ENCODE results near the gene UBE2L5. TPM values are rescaled to one million over a fixed set of nuclear protein-coding genes. Genes with fewer than 3 reads are reported as not detected.

The UBE2L5 gene
- total and polyA plus RNA-seq, 2 of the 8 experiments (the other 6 are each of a cell fraction or from before 2014, with no cell fraction given): not detected

GRCh38 chr13:30382836-30383525 is 39.3 kb upstream of the UBE2L5 start:
- no peaks in the 10 kb centered on the region for H3K79me2 ChIP-seq (ENCODE audit: control insufficient read depth in 1 of 2, insufficient read depth in 2 of 2, low read length in 2 of 2)
- no peak overlapping the region for H3K27ac ChIP-seq (ENCODE audit: low read depth, low read length)
- no peak overlapping the region for H2BK12ac ChIP-seq (ENCODE audit: low read depth, low read length)
- POLR2A ChIA-PET (ENCODE audit: partially characterized antibody): interaction anchor here (1.2 kb wide), 1 partner anchor 11 kb away, joined by 3 read pairs; no protein-coding TSS in a partner anchor
- H3K23me2 ChIP-seq (ENCODE audit: low read depth, low read length): no peaks in the 10 kb centered on the region
- no peak overlapping the region for H3K4me3 ChIP-seq (ENCODE audit: extremely low read depth in 1 of 4, insufficient read depth in 2 of 4, low read depth in 3 of 4, low read length in 4 of 4)
- CTCF ChIA-PET (ENCODE audit: partially characterized antibody): interaction anchor here (0.7 kb wide), 1 partner anchor 18 kb away, joined by 3 read pairs; no protein-coding TSS in a partner anchor
- no peak for FAIRE-seq
- H4K91ac ChIP-seq (replicated peaks; ENCODE audit: insufficient read length, low read length): no peak overlapping the region
- H4K20me1 ChIP-seq (replicated peaks in 1 of 2; ENCODE audit: control insufficient read depth in 1 of 2, insufficient read depth in 2 of 2, low read length in 2 of 2): no peaks in the 10 kb centered on the region
- no peak overlapping the region for H2BK5ac ChIP-seq (ENCODE audit: low read depth, low read length)
- no peaks in the 10 kb centered on the region for H3K79me1 ChIP-seq (ENCODE audit: low read depth, low read length)
- no peak overlapping the region for H3K4ac ChIP-seq (replicated peaks; ENCODE audit: insufficient read length, low read depth, low read length)
- no peak overlapping the region for H3K9ac ChIP-seq (replicated peaks in 1 of 4; ENCODE audit: extremely low read depth in 1 of 4, low read depth in 3 of 4, low read length in 3 of 4)
- no peaks in the 10 kb centered on the region for H3K36me3 ChIP-seq (ENCODE audit: control insufficient read depth in 2 of 4, insufficient read depth in 4 of 4, low read length in 3 of 4)
- no peak overlapping the region for H3K23ac ChIP-seq (ENCODE audit: insufficient read length)
- no peak overlapping the region for H3K4me2 ChIP-seq (ENCODE audit: insufficient read depth in 1 of 2, low read depth in 2 of 2, low read length in 2 of 2)
- no peak overlapping the region for H2AK5ac ChIP-seq (ENCODE audit: low read depth, low read length)
- 0 out of 2 replicates have a peak overlapping the region, but pooled peaks have one; percentile 34 for H2BK20ac ChIP-seq (ENCODE audit: low read length)
- no peak for DNase-seq (ENCODE audit: low read depth in 1 of 2, low spot score in 2 of 2)
- H2BK120ac ChIP-seq (replicated peaks; ENCODE audit: low read depth, low read length): no peak overlapping the region
- no peak overlapping the region for H4K8ac ChIP-seq (ENCODE audit: extremely low read depth, insufficient read depth, low read length)
- no peak overlapping the region for H3K14ac ChIP-seq (ENCODE audit: insufficient read length)
- H4K5ac ChIP-seq (ENCODE audit: insufficient read length, low read depth, low read length): no peak overlapping the region
- no peaks in the 10 kb centered on the region for H3K9me3 ChIP-seq (ENCODE audit: insufficient read depth in 2 of 2, low read depth in 1 of 2, low read length in 1 of 2)
- no peak overlapping the region for H3K18ac ChIP-seq (ENCODE audit: extremely low read depth, low read length)
- no peak overlapping the region for H3K56ac ChIP-seq (replicated peaks; ENCODE audit: insufficient read length, low read depth, low read length)
- no peak overlapping the region for H2AFZ ChIP-seq (ENCODE audit: low read length)
- WGBS, 2 experiments (ENCODE audit: extremely low coverage in 1 of 2, insufficient coverage in 1 of 2, insufficient read length in 1 of 2, insufficient replicate concordance in 2 of 2, low coverage in 1 of 2, low lambda C conversion rate in 2 of 2, missing lambda C conversion rate in 1 of 2): 87% methylated on average over 6 of the region's 6 CpGs; no CpG with 5 or more reads in 1 of the 2 experiments
- no peaks in the 10 kb centered on the region for H3K27me3 ChIP-seq (replicated peaks in 1 of 4; ENCODE audit: control insufficient read depth in 3 of 4, extremely low read depth in 1 of 4, insufficient read depth in 3 of 4, low read length in 3 of 4)
- no peaks in the 10 kb centered on the region for H3K4me1 ChIP-seq (replicated peaks in 1 of 4; ENCODE audit: control insufficient read depth in 3 of 4, insufficient read depth in 4 of 4, low read length in 3 of 4)
- H2BK15ac ChIP-seq (ENCODE audit: low read length): 0 out of 2 replicates have a peak overlapping the region, but pooled peaks have one; percentile 16
- no peak for TF ChIP-seq CREB1 (IDR thresholded peaks at IDR 0.05)
- TF ChIP-seq HDAC2 (IDR thresholded peaks at IDR 0.05; ENCODE audit: borderline replicate concordance in 1 of 2, low read depth in 2 of 2, low read length in 2 of 2): no peak
- TF ChIP-seq TCF12 (IDR thresholded peaks at IDR 0.05; ENCODE audit: low read depth, low read length): no peak
- no peak for TF ChIP-seq SP4 (IDR thresholded peaks at IDR 0.05; ENCODE audit: low read length)
- no peak for TF ChIP-seq CBX8 (IDR thresholded peaks at IDR 0.05; ENCODE audit: borderline replicate concordance, low read depth, low read length)
- TF ChIP-seq CBX5 (IDR thresholded peaks at IDR 0.05; ENCODE audit: low read depth, low read length): no peak
- TF ChIP-seq USF2 (IDR thresholded peaks at IDR 0.05; ENCODE audit: low read length): no peak
- no peak for TF ChIP-seq KDM1A (IDR thresholded peaks at IDR 0.05; ENCODE audit: borderline replicate concordance, low read length)
- TF ChIP-seq GABPA (IDR thresholded peaks at IDR 0.05; ENCODE audit: borderline replicate concordance, insufficient read depth, low read length): no peak
- TF ChIP-seq EZH2 (IDR thresholded peaks at IDR 0.05; ENCODE audit: low read depth, low read length, severe bottlenecking): no peak
- TF ChIP-seq RNF2 (IDR thresholded peaks at IDR 0.05; ENCODE audit: borderline replicate concordance, low read depth, low read length, missing control alignments, poor library complexity, severe bottlenecking): no peak

All from H1 (cell line).